Transverse colon (tissue), 4 donors: Measurements from ENCODE around the gene ARPP21. TPM values are rescaled to one million over a fixed set of nuclear protein-coding genes. Genes with fewer than 3 reads are reported as not detected.

Experiments
- DNase-seq: peaks from one replicate; pipeline ENCODE4 v3.0.0-alpha.2; 2019
- H3K27ac ChIP-seq, 4 donors: fragments of 200-600 bp; sonication (generic); 2 replicates each; pipeline ENCODE4 v1.5.1; 2016 to 2018; ENCODE audit warnings: inconsistent platforms in 4 of 4
- H3K27me3 ChIP-seq: fragments of 200-600 bp; sonication (generic); 2 replicates; pipeline ENCODE4 v1.5.1; 2017; ENCODE audit warnings: inconsistent platforms
- H3K36me3 ChIP-seq, 4 donors: fragments of 200-600 bp; sonication (generic); 2 replicates each; pipeline ENCODE4 v1.5.1; 2017 to 2019; ENCODE audit warnings: inconsistent platforms in 4 of 4
- H3K4me1 ChIP-seq, 4 donors: fragments of 200-600 bp; sonication (generic); 2 replicates each; pipeline ENCODE4 v1.5.1; 2017 to 2020; ENCODE audit warnings: inconsistent platforms in 4 of 4
- H3K4me3 ChIP-seq, 4 donors: fragments of 200-600 bp; sonication (generic); 1 replicate in 1 of 4; 2 replicates in 3 of 4; pipeline versions ENCODE4 v1.5.1 to v1.6.1; 2017 to 2019; ENCODE audit warnings: inconsistent platforms in 4 of 4
- H3K9me3 ChIP-seq, 2 donors: fragments of 200-600 bp; sonication (generic); 2 replicates each; pipeline ENCODE4 v1.5.1; 2017 to 2019; ENCODE audit warnings: inconsistent platforms in 2 of 2
- EP300 ChIP-seq: sonication (generic); formaldehyde crosslinking; IDR thresholded peaks from one replicate; pipeline ENCODE4 v1.6.1; 2017; ENCODE audit warnings: antibody characterized with exemption, low read depth
- POLR2A ChIP-seq: fragments of 450-650 bp; IDR thresholded peaks from one replicate; pipeline ENCODE4 v1.6.1; 2016; ENCODE audit warnings: antibody characterized with exemption, mild to moderate bottlenecking, moderate library complexity
- POLR2AphosphoS5 ChIP-seq, 3 donors: sonication (generic); formaldehyde crosslinking; IDR thresholded peaks; one replicate each; pipeline ENCODE4 v1.6.1; 2016; ENCODE audit warnings: antibody characterized with exemption in 3 of 3
- WGBS, 2 donors: methylation state at CpG; one replicate each; pipeline ENCODE4 v1.1.5; 2018; ENCODE audit warnings: low coverage in 1 of 2; 5-methylcytosine and 5-hydroxymethylcytosine counted together
- in situ Hi-C, 4 donors: fragments of 200-750 bp; cut with MboI; loops; one replicate each; pipeline versions ENCODE4 v1.15.0 to v1.15.1; 2017; ENCODE audit warnings: low sequenced_read_pairs in 3 of 4, low pct_ligation_motif_present in 1 of 4, low pct_unique_long_range_greater_than_20kb in 1 of 4
- intact Hi-C: fragments of 100-400 bp; cut with DNase I; formaldehyde crosslinking; loops from one replicate; pipeline ENCODE4 v1.15.1; 2023; ENCODE audit warnings: low total_unique reads
- total RNA-seq, 4 donors: library from RNA; depleted of rRNA; stranded (reverse); fragments of >200 nt; gene quantifications; one replicate each; pipeline ENCODE4 v1.1.0, GENCODE V29; 2016
- TF ChIP-seq, protein P1 (sequence below), 5 experiments: fragments of 200-600 bp in 3 of 5; fragments of 450-650 bp in 2 of 5; sonication (generic) in 3 of 5; IDR thresholded peaks; 1 replicate in 2 of 5; 2 replicates in 3 of 5; pipeline ENCODE4 v1.5.1; 2016 to 2017; ENCODE audit warnings: antibody characterized with exemption in 5 of 5, inconsistent platforms in 3 of 5, mild to moderate bottlenecking in 2 of 5, moderate library complexity in 1 of 5

The ARPP21 gene
- total RNA-seq, 4 donors from 2014 or later = 0.32 TPM; not detected in 3

DNA sequence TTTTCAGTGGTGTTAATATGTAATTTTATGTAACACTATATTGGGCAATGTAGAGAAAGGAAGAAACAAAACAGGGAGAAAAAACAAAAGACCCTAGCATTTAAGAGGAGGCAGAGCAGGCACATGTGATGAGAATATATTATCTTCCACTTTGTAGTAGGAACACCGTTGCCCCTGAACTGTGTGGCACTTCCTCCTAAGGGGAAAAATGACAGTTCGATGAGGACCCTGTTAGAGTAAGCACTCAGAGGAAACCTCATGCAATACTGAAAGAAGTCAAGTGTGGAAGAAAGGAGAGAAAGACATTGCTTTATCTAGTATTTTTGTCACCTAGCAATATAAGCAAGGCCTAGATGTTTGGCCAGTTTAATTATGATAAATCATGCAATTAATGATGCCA is 32.2 kb downstream of the ARPP21 start:
- H3K4me3 ChIP-seq = no peak overlapping the region
- WGBS, 2 donors = 73 to 77% methylated on average over 2 of the region's 2 CpGs
- no peaks in the 10 kb centered on the region for H3K9me3 ChIP-seq
- no peak for DNase-seq
- H3K27ac ChIP-seq = no peak overlapping the region
- intact Hi-C loops (no loop called here), in situ Hi-C loops (no loop called here)
- TF ChIP-seq EP300 (no peak), POLR2A (no peak), POLR2AphosphoS5 (IDR thresholded peaks at IDR 0.05) (no peak)
- TF ChIP-seq, protein P1, sequence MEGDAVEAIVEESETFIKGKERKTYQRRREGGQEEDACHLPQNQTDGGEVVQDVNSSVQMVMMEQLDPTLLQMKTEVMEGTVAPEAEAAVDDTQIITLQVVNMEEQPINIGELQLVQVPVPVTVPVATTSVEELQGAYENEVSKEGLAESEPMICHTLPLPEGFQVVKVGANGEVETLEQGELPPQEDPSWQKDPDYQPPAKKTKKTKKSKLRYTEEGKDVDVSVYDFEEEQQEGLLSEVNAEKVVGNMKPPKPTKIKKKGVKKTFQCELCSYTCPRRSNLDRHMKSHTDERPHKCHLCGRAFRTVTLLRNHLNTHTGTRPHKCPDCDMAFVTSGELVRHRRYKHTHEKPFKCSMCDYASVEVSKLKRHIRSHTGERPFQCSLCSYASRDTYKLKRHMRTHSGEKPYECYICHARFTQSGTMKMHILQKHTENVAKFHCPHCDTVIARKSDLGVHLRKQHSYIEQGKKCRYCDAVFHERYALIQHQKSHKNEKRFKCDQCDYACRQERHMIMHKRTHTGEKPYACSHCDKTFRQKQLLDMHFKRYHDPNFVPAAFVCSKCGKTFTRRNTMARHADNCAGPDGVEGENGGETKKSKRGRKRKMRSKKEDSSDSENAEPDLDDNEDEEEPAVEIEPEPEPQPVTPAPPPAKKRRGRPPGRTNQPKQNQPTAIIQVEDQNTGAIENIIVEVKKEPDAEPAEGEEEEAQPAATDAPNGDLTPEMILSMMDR (IDR thresholded peaks at IDR 0.05) = no peak
- no peaks in the 10 kb centered on the region for H3K27me3 ChIP-seq
- no peaks in the 10 kb centered on the region for H3K4me1 ChIP-seq
- H3K36me3 ChIP-seq = no peaks in the 10 kb centered on the region

DNA sequence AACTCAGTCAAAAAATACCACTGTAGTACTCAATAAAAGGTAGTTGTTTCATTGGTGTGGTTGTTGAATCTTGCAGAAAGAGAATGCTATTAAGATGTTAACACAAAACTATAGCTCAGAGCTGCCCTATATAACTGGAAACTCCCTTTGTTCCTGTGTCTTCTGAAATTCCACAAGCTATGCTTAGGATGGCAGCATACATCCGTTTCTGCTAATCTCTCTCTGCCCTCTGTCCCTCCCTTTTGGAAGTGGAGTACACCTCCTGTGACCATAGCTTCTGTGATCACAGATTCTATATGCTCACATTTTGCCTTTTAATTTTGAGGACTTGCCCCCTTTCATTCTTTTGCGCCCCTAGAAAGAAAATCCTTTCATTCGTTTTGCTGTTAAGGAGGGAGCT is 33.7 kb downstream of the ARPP21 start:
- Histone ChIP-seq H3K9me3 (no peaks in the 10 kb centered on the region), H3K4me3 (no peak overlapping the region), H3K36me3 (no peaks in the 10 kb centered on the region), H3K27me3 (no peaks in the 10 kb centered on the region), H3K4me1 (no peaks in the 10 kb centered on the region), H3K27ac (no peak overlapping the region)
- TF ChIP-seq, protein P1 (IDR thresholded peaks at IDR 0.05) = no peak
- TF ChIP-seq POLR2A = no peak
- no peak for TF ChIP-seq POLR2AphosphoS5 (IDR thresholded peaks at IDR 0.05)
- no peak for TF ChIP-seq EP300
- DNase-seq = no peak
- in situ Hi-C loops = no loop called here
- intact Hi-C loops = no loop called here
- 78 to 88% methylated on average over 1 to 3 of the region's 3 CpGs for WGBS, 2 donors

DNA sequence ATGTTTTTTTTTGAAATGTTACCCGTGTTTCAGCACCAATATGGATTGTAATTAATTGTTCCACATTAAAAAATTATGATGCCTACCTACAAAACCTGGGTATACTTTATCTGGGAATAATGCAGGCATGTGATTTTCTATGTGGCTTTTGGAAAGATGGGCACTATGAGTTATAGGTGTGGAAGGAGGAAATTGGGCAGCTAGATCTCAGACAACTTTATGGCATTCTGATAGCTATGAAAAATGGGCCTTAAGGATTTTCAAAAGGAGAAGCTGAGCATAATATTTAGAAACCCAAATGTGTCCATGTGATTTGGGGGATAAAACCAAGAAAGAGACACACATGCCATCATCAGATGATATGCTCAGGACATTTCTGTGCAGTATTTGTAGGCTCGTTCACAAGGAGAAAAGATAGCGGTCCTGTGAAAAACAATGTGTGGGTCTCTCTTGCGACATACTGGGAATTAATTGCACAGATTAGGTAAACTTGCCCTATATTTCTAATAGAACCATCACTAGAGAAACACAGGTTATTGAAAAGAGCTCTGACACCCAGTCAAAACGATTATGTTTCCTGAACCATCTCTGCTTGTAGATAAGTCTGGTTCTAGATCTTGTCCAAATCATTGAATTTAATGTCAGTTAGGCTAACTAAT is 35.3 kb downstream of the ARPP21 start:
- in situ Hi-C loops = no loop called here
- Histone ChIP-seq H3K27ac (no peak overlapping the region), H3K4me3 (no peak overlapping the region), H3K27me3 (no peaks in the 10 kb centered on the region), H3K36me3 (no peaks in the 10 kb centered on the region), H3K9me3 (no peaks in the 10 kb centered on the region), H3K4me1 (no peaks in the 10 kb centered on the region)
- no peak for DNase-seq
- WGBS, 2 donors = 79 to 84% methylated on average over 5 of the region's 5 CpGs
- TF ChIP-seq POLR2A (no peak), POLR2AphosphoS5 (IDR thresholded peaks at IDR 0.05) (no peak), EP300 (no peak)
- TF ChIP-seq, protein P1 (IDR thresholded peaks at IDR 0.05) = no peak
- intact Hi-C loops = no loop called here

DNA sequence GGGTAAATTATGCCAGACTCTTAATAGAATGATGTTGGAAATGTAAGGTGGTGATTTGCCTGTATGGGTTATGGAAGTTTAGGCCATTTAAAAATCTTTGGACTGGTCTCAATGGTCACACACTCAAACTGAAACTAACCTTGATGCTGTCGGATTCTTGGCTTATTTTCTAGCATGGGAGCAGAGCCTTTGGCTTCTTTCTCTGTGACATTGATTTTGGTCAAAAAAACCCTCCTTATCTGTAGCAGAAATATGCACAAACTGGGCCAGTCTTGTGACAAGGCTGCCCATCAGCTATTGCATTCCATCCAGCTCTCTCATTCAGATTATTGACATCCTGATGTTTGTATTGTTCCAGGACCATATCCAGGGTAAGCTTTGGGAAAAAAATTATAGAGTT is 35.9 kb downstream of the ARPP21 start:
- DNase-seq = no peak
- Histone ChIP-seq H3K36me3 (no peaks in the 10 kb centered on the region), H3K27me3 (no peaks in the 10 kb centered on the region), H3K4me1 (no peaks in the 10 kb centered on the region), H3K27ac (no peak overlapping the region), H3K9me3 (no peaks in the 10 kb centered on the region), H3K4me3 (no peak overlapping the region)
- in situ Hi-C loops = no loop called here
- 67 to 76% methylated on average over 1 of the region's 1 CpG for WGBS, 2 donors
- intact Hi-C loops = no loop called here
- TF ChIP-seq EP300 (no peak), POLR2A (no peak), POLR2AphosphoS5 (IDR thresholded peaks at IDR 0.05) (no peak)
- TF ChIP-seq, protein P1 (IDR thresholded peaks at IDR 0.05) = no peak
